H9 (cell line): ENCODE measurements around the gene YJU2. TPM values are rescaled to one million over a fixed set of nuclear protein-coding genes. Genes with fewer than 3 reads are reported as not detected.

Experiments
- DNase-seq: peaks from one replicate; pipeline ENCODE4 v3.0.0-alpha.2; 2017
- H2AFZ ChIP-seq: one replicate; pipeline ENCODE4 v1.6.1; 2013; ENCODE audit warnings: mild to moderate bottlenecking, low read length, control low read depth, moderate library complexity
- H2AK5ac ChIP-seq: 2 replicates; pipeline ENCODE4 v1.6.1; 2013; ENCODE audit warnings: low read length, control low read depth, mixed read lengths; ENCODE audit not compliant: insufficient read length
- H2BK120ac ChIP-seq: one replicate; pipeline ENCODE4 v1.6.1; 2013; ENCODE audit warnings: low read depth, mild to moderate bottlenecking, low read length, control low read depth, inconsistent platforms; ENCODE audit not compliant: poor library complexity, severe bottlenecking
- H2BK12ac ChIP-seq: 2 replicates; pipeline ENCODE4 v1.6.1; 2013; ENCODE audit warnings: low read length, control low read depth, mixed read lengths, low read depth; ENCODE audit not compliant: insufficient read length
- H2BK15ac ChIP-seq: 2 replicates; pipeline ENCODE4 v1.6.1; 2013; ENCODE audit warnings: low read depth, low read length, control low read depth
- H2BK20ac ChIP-seq: one replicate; pipeline ENCODE4 v1.6.1; 2013; ENCODE audit warnings: low read depth, mild to moderate bottlenecking, low read length, control low read depth, inconsistent platforms; ENCODE audit not compliant: poor library complexity, severe bottlenecking
- H2BK5ac ChIP-seq: 2 replicates; pipeline ENCODE4 v1.6.1; 2013; ENCODE audit warnings: low read length, control low read depth, mixed read lengths; ENCODE audit not compliant: insufficient read length
- H3K14ac ChIP-seq: 2 replicates; pipeline ENCODE4 v1.6.1; 2013; ENCODE audit warnings: low read length, control low read depth; ENCODE audit not compliant: insufficient read depth
- H3K18ac ChIP-seq: 2 replicates; pipeline ENCODE4 v1.6.1; 2013; ENCODE audit warnings: low read depth, mild to moderate bottlenecking, mixed read lengths, low read length, control low read depth; ENCODE audit not compliant: insufficient read length
- H3K23ac ChIP-seq: 2 replicates; pipeline ENCODE4 v1.6.1; 2013; ENCODE audit warnings: low read length, control low read depth, mixed read lengths, low read depth; ENCODE audit not compliant: insufficient read length
- H3K23me2 ChIP-seq: 2 replicates; pipeline ENCODE4 v1.6.1; 2013; ENCODE audit warnings: low read depth, mild to moderate bottlenecking, mixed read lengths, low read length, control low read depth; ENCODE audit not compliant: insufficient read length, poor library complexity, severe bottlenecking
- H3K27ac ChIP-seq: 2 replicates; pipeline ENCODE4 v1.5.1; 2013; ENCODE audit warnings: low read length, control low read depth, mixed read lengths, low read depth; ENCODE audit not compliant: insufficient read length
- H3K27me3 ChIP-seq: 2 replicates; pipeline ENCODE4 v1.6.1; 2013; ENCODE audit warnings: low read length, control low read depth, inconsistent platforms; ENCODE audit not compliant: insufficient read depth
- H3K4ac ChIP-seq: 2 replicates; pipeline ENCODE4 v1.6.1; 2013; ENCODE audit warnings: low read depth, mild to moderate bottlenecking, control low read depth, inconsistent platforms, low read length, moderate library complexity
- H3K4me1 ChIP-seq: 2 replicates; pipeline ENCODE4 v1.6.1; 2013; ENCODE audit warnings: low read length, control low read depth, inconsistent platforms; ENCODE audit not compliant: insufficient read depth
- H3K4me2 ChIP-seq: 2 replicates; pipeline ENCODE4 v1.6.1; 2013; ENCODE audit warnings: low read length, control low read depth, mixed read lengths; ENCODE audit not compliant: insufficient read length, insufficient read depth
- H3K56ac ChIP-seq: 2 replicates; pipeline ENCODE4 v1.6.1; 2013; ENCODE audit warnings: low read depth, mild to moderate bottlenecking, mixed read lengths, low read length, control low read depth; ENCODE audit not compliant: insufficient read length
- H3K79me1 ChIP-seq: 2 replicates; pipeline ENCODE4 v1.6.1; 2013; ENCODE audit warnings: low read depth, mild to moderate bottlenecking, moderate library complexity, low read length, control low read depth, inconsistent platforms; ENCODE audit not compliant: insufficient read depth, poor library complexity, severe bottlenecking
- H3K79me2 ChIP-seq: 2 replicates; pipeline ENCODE4 v1.6.1; 2013; ENCODE audit warnings: low read length, control low read depth, inconsistent platforms; ENCODE audit not compliant: insufficient read depth
- H3K9ac ChIP-seq: 2 replicates; pipeline ENCODE4 v1.6.1; 2013; ENCODE audit warnings: low read length, control low read depth, mixed read lengths; ENCODE audit not compliant: insufficient read length; ENCODE audit errors: extremely low read depth
- H3K9me3 ChIP-seq: one replicate; pipeline ENCODE4 v1.6.1; 2013; ENCODE audit warnings: low read depth, low read length, inconsistent platforms; ENCODE audit not compliant: control insufficient read depth
- H3T11ph ChIP-seq: one replicate; pipeline ENCODE4 v1.6.1; 2013; ENCODE audit warnings: mild to moderate bottlenecking, low read length, control low read depth, inconsistent platforms
- H4K20me1 ChIP-seq: one replicate; pipeline ENCODE4 v1.6.1; 2013; ENCODE audit not compliant: control insufficient read depth, insufficient read length, insufficient read depth
- H4K5ac ChIP-seq: 2 replicates; pipeline ENCODE4 v1.6.1; 2013; ENCODE audit warnings: low read depth, mild to moderate bottlenecking, mixed read lengths, low read length, control low read depth; ENCODE audit not compliant: insufficient read length
- H4K8ac ChIP-seq: replicated peaks from 2 replicates; pipeline ENCODE4 v1.6.1; 2013; ENCODE audit warnings: low read length, control low read depth, mixed read lengths, low read depth; ENCODE audit not compliant: insufficient read length
- H4K91ac ChIP-seq: 2 replicates; pipeline ENCODE4 v1.6.1; 2013; ENCODE audit warnings: low read depth, mild to moderate bottlenecking, moderate library complexity, mixed read lengths, low read length, control low read depth; ENCODE audit not compliant: insufficient read length
- H3K27ac Mint-ChIP-seq, 3 experiments: 2 replicates in 2 of 3; 3 replicates in 1 of 3; pipeline ENCODE4 v1.8.0; 2020 to 2021; ENCODE audit warnings: mixed read lengths in 3 of 3, mild to moderate bottlenecking in 1 of 3, moderate library complexity in 1 of 3
- H3K27me3 Mint-ChIP-seq: 2 replicates; pipeline ENCODE4 v1.8.0; 2021; ENCODE audit warnings: low read depth, mild to moderate bottlenecking, moderate library complexity, mixed read lengths
- H3K36me3 Mint-ChIP-seq, 3 experiments: 2 replicates in 2 of 3; 3 replicates in 1 of 3; pipeline ENCODE4 v1.8.0; 2020 to 2021; ENCODE audit warnings: low read depth in 3 of 3, mixed read lengths in 3 of 3; ENCODE audit not compliant: insufficient read depth in 1 of 3
- H3K4me1 Mint-ChIP-seq, 2 experiments: 2 replicates each; pipeline ENCODE4 v1.8.0; 2020; ENCODE audit warnings: mixed read lengths in 2 of 2
- H3K4me3 Mint-ChIP-seq, 2 experiments: 2 replicates in 1 of 2; 3 replicates in 1 of 2; pipeline ENCODE4 v1.8.0; 2020 to 2021; ENCODE audit warnings: mild to moderate bottlenecking in 2 of 2, mixed read lengths in 2 of 2, moderate library complexity in 1 of 2
- H3K9me3 Mint-ChIP-seq, 2 experiments: 2 replicates in 1 of 2; 3 replicates in 1 of 2; pipeline ENCODE4 v1.8.0; 2020; ENCODE audit warnings: mild to moderate bottlenecking in 2 of 2, mixed read lengths in 2 of 2, moderate library complexity in 1 of 2
- WGBS: extraction: QIAGEN DNeasy Blood & Tissue Kit; methylation state at CpG from one replicate; pipeline ENCODE4 v1.1.7; 2013; ENCODE audit warnings: missing lambda C conversion rate, low lambda C conversion rate, mixed read lengths; ENCODE audit not compliant: insufficient read length; ENCODE audit errors: extremely low coverage; 5-methylcytosine and 5-hydroxymethylcytosine counted together
- total RNA-seq: library from RNA; stranded (reverse); gene quantifications from 2 replicates; pipeline ENCODE4 v1.2.1, GENCODE V29; 2021
- TF ChIP-seq, protein P1 (sequence below): fragments of 200-600 bp; sonication (generic); conservative IDR thresholded peaks from 3 replicates; pipeline ENCODE4 v1.8.0; 2021; ENCODE audit warnings: antibody characterized with exemption, mild to moderate bottlenecking

Gene YJU2
- total RNA-seq, 1 experiment from 2014 or later: 31.0 TPM

- no peak overlapping the region for H2AK5ac ChIP-seq
- no peak overlapping the region for H3K4ac ChIP-seq
- no peaks in the 10 kb centered on the region for H3K27me3 ChIP-seq
- 0 out of 4 replicates have a peak, but pooled peaks cover 0 to 2% of the 10 kb centered on the region in 2 experiments for H3K4me1 Mint-ChIP-seq
- H4K20me1 ChIP-seq: peaks cover 3% of the 10 kb centered on the region
- no peak overlapping the region for H2BK12ac ChIP-seq
- no peak overlapping the region for H3K14ac ChIP-seq
- no peak overlapping the region for H4K8ac ChIP-seq
- H2AFZ ChIP-seq: no peak overlapping the region
- TF ChIP-seq, protein P1, sequence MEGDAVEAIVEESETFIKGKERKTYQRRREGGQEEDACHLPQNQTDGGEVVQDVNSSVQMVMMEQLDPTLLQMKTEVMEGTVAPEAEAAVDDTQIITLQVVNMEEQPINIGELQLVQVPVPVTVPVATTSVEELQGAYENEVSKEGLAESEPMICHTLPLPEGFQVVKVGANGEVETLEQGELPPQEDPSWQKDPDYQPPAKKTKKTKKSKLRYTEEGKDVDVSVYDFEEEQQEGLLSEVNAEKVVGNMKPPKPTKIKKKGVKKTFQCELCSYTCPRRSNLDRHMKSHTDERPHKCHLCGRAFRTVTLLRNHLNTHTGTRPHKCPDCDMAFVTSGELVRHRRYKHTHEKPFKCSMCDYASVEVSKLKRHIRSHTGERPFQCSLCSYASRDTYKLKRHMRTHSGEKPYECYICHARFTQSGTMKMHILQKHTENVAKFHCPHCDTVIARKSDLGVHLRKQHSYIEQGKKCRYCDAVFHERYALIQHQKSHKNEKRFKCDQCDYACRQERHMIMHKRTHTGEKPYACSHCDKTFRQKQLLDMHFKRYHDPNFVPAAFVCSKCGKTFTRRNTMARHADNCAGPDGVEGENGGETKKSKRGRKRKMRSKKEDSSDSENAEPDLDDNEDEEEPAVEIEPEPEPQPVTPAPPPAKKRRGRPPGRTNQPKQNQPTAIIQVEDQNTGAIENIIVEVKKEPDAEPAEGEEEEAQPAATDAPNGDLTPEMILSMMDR: no peak
- H3K9me3 Mint-ChIP-seq: no peaks in the 10 kb centered on the region
- no peaks in the 10 kb centered on the region for H3K23me2 ChIP-seq
- no peak overlapping the region for H2BK20ac ChIP-seq
- H2BK5ac ChIP-seq: no peak overlapping the region
- no peak overlapping the region for H3K27ac Mint-ChIP-seq
- H3K18ac ChIP-seq: no peak overlapping the region
- WGBS: no CpG with 5 or more reads among the region's 8 CpGs
- H3K79me1 ChIP-seq: no peaks in the 10 kb centered on the region
- H4K5ac ChIP-seq: no peak overlapping the region
- no peaks in the 10 kb centered on the region for H3K4me1 ChIP-seq
- no peak overlapping the region for H3K23ac ChIP-seq
- H3K36me3 Mint-ChIP-seq: peaks cover 0 to 4% (median 0%) of the 10 kb centered on the region in 3 experiments; a peak in 2 of 7 replicates
- no peak overlapping the region for H3K9ac ChIP-seq
- DNase-seq: no peak
- H3K9me3 ChIP-seq: no peaks in the 10 kb centered on the region
- no peak overlapping the region for H3K27ac ChIP-seq
- H2BK15ac ChIP-seq: no peak overlapping the region
- peaks cover 7% of the 10 kb centered on the region for H3K27me3 Mint-ChIP-seq
- H2BK120ac ChIP-seq: no peak overlapping the region
- H3K56ac ChIP-seq: no peak overlapping the region
- no peak overlapping the region; a peak in 1 of 5 replicates for H3K4me3 Mint-ChIP-seq
- H3T11ph ChIP-seq: no peak overlapping the region
- H3K4me2 ChIP-seq: no peak overlapping the region
- no peaks in the 10 kb centered on the region for H3K79me2 ChIP-seq
- H4K91ac ChIP-seq: no peak overlapping the region
Observed at GRCh38 chr19:4225885-4226284, 21.0 kb upstream of the YJU2 start.
